GM15510 (cell line): ENCODE results near the gene GAS1.

Experiments used
- POLR2A ChIP-seq: IDR thresholded peaks from 3 replicates; pipeline ENCODE4 v1.6.1; 2011; ENCODE audit warnings: borderline replicate concordance; ENCODE audit not compliant: insufficient read length; ENCODE audit errors: extremely low read depth

GAS1 gene

DNA sequence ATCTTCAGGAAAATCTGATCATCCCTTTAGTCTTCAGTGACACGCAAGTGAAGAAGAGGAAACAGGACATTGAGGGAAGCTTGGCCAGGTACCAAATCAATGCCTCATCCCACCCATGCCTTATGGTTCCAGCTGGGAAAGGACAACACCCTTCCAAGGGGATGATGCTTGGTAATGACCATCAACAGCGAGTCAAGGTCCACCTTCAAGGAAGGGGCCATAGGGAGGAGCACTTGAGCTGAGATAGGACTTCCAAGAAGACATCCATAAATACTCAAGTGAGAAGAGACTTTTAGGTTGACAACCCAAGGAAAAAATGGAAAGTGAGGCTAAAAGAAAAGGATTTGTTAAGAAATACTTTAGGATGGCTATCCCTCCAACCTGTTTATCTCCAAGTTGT lies 27.1 kb upstream of the GAS1 start:
- TF ChIP-seq POLR2A, result no peak

DNA sequence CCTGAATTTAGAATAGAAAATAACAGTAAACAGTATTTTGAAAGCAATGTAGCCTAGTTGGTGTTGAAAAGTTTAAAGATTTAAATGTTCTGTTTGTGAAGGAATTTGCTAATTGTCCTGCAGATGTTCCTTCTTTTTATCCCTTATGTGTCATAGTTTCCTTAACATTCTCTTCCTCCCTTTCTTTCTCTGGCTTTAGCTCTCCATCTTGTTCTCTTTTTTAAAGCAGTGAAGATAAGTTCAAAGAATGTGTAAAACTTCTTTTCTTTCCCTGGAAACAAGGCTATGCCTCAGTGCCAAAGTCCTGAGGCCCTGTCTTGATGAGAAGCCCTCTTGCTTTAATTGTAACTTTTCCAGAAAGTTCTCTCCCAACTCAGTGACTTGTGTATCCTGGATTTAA lies 24.4 kb upstream of the GAS1 start:
- TF ChIP-seq POLR2A, result no peak

DNA sequence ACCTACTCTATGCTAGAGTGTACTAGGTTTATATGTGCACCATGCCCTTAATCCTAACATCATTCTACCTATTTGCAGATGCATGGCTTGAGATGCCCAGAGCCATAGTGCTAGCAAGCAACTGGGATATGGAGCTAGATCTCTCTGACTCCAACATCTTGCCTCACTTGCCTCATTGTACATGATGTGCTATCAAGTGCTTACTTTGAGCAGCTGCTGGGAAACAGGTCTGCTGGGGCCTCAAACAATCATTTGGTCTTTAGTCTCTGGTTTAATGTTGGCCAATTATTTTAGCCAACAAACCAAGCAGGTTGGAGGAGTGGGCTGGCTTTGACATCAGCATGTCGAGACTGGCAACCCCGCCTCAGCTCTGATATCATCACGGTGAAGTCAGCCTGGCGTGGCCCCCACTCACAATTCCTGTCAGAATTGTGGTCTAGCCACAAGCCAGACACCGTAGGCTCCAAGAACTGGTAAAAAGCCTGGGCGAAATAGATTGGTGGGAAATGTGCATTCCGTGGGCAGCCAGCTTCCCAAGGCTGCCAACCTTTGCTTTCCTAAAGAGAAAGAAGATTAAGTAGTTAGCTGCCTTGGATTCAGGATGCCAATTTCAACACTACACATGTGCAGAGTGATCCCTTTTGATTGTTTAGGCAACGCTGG lies 21.1 kb upstream of the GAS1 start:
- no peak for TF ChIP-seq POLR2A

DNA sequence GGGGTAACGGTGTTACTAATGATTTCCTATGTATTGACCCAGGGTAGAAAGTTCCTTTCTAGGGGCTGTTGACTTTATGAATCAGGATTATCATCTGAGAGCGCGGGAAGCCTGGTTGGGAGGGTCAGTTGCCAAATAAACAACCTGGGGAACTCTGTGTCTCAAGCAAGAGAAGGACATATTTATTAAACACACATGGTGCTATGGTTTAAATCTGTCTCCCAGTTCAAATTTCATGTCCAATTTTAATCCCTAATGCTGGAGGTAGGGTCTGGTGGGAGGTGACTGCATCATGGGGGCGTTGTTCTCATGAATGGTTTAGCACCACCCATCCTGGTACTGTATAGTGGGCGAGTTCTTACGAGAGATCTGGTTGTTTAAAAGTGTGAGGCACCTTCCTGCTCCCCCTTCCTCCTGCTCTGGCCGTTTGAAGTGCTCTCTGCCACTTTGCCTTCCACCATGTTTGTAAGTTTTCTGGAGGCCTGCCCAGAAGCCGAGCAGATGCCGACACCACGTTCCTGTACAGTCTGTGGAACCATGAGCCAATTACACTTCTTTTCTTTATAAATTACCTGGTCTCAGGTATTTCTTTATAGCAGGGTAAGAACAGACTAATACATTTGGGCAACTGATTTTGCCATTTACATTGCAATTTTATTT lies 19.7 kb upstream of the GAS1 start:
- TF ChIP-seq POLR2A, result no peak

DNA sequence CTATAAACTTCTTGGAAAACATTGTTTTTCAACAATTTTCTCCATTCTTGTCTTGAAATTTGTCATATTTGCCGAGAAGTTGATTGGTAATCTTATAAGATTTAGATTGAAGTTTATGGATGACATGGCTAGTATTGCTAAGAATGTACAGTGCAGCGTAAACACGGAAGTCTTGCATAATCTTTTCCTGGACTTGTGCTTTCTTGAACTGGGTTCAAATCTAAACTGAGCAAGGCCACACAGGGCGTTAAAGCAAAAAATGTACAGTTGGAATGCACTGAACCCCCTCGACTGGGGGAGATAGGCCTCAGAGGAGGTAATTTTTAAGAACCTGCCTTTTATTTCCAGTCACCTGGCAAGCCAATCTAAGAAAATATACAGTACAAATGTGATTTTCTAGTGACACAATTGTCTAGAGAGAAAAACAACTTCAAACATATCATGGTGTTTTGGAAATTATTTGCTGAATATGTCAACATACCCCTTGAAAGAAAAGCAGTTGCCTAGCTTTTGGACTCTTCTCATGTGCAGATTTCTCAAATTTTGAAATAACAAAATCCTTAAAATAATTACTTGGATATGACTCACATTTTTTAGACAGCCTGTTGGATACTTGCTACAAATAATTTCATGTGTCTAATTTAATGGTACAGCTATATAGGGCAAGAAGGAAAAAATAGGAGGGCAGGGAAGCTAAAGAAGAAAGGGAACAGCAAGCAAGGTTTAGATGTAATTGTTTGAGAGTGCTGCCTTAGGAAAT lies 18.5 kb upstream of the GAS1 start:
- TF ChIP-seq POLR2A, result no peak

DNA sequence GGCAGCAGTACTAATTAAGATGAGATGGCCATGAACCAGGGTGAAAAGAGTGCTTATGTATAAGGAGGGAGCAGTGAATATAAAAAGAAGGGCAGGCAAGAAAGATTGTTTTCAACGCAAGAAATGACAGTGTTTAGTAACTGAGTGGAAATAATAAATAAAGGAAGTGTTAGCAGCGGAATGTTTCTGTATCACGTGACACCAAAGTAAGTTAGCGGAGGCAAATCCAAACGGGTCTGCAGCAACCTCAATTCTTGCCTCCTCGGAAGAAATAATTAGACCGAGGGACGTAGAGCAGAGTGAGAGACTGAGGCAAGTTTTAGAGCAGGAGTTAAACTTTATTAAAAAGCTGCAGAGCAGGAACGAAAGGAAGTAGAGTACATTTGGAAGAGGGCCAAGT lies 15.4 kb upstream of the GAS1 start:
- no peak for TF ChIP-seq POLR2A

DNA sequence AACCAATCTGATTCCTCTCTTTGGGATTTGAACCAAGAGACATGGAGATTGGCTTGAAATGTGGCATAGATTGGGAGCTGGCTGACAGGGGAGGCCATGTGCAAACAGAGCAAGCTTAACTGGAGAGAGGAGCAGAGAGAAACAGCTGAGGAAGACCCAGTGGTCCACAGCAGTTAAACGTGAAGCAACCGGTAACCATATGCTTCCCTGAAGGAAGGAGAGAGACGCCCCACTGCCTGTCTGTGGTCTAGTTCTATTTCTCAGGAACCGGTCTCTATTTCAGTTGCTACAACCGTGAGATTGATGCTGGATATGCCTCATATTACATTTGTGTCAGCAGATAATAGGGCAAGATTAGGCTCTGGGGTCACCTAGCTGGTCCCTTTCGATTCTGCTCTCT lies 13.6 kb upstream of the GAS1 start:
- no peak for TF ChIP-seq POLR2A

DNA sequence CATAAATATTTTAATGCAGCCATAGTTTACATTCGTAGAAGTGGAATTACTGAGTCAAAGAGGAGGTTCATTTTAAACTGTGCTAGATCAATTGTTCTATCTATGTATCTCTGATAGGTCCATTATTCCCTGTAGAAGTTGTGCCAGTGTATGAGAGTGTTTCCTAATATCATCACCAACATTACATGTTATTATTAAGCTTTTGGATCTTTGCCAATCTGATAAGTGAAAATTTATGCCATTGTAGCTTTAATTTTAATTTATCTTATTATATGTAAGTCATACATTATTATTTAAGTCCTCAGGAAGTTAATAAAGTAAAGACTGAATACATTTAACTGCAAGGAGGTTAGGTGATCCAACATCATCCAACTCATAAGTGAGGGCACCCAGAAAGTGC lies 10.9 kb upstream of the GAS1 start:
- no peak for TF ChIP-seq POLR2A

DNA sequence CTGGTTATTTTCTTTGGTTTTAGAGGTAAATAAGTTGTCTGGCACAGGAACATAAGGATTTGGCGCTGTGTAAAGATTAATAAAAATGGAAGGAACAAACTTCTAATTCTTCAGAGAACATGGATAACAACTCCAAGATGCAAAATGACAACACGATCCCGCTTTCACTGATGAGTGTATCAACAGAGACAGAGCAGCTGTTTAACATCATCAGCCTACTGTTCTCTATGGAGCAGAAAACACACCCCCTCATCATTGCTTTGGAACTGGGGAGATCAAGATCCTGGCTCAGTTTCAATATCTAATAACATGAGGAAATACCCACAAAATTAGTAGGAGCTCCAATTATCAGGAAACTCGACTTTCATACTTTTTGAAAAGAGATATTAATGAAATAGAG lies 8.3 kb upstream of the GAS1 start:
- TF ChIP-seq POLR2A, result no peak

DNA sequence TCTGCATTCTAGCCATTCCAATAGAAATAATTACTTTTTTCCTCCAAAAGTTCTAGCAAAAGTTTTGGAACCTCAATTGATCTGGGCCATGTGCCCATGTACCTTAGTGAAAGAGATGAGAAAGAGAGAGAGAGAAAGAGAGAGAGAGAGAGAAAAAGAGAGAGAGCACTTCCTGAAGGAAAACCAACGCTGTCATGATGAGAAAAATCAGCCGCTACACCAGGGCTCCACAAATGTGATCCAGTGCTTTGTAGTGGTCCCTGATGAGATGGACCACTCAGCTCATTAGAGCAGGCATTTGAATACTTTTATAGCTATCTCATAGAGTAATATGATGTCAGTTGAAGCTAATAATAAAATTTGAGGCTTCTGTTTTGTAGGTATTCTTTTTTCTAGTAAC lies 7.7 kb upstream of the GAS1 start:
- no peak for TF ChIP-seq POLR2A

DNA sequence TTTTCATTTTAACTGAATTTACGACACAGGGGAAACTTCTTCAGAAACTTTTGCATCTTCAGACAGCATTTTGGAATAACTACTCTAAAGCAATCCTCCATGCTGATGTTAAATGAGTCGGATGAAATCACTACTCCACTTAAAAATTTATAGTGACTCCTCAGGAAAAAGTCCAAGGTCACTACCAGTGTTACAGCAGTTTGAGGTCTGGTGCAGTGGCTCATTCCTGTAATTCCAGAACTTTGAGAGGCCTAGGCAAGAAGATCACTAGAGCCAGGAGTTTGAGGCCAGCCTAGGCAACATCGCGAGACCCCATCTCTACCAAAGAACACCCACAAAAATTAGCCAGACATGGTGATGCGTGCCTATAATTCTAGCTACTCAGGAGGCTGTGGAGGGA lies 5.9 kb upstream of the GAS1 start:
- TF ChIP-seq POLR2A, result no peak

DNA sequence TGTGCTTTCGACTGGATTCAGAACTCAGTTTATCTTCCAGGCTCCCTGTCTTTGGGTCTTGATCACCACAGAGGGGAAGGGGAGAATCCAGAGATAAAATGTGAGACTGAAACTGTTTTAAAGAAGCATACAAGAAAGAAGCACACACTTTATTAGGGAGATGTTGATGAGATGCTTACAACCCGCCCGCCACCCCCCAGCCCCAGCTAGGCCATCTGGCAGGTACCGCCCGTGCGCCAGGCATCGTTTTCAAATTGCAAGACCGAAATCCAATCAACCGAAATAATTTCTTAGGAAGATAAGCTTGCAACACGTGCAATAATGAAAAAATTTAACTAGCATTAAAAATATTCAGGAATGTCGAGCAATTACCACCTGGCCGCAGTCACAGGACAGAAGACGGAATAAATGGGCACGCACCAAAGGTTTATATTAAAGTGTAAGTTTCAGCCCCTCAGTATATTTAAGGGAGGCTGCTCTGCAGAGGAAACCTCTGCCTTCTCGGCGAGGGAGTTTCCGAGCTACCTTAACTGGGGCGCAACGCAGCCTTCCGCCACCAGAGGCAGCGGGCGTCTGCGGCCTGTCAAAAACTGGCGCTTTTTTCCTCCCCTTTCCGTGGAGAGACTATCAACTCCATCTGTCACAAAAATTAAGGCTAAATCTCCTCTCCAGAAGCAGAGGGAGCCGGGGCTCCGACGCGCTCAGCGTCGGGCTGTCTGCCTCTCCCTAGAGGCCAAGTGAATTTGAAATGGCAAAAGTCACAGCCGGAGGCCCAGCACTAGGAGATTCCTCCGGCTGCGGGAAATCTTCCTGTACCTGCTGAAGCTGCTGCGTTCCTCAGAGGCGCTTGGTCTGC lies 996 bp upstream of the GAS1 start:
- TF ChIP-seq POLR2A, result no peak

DNA sequence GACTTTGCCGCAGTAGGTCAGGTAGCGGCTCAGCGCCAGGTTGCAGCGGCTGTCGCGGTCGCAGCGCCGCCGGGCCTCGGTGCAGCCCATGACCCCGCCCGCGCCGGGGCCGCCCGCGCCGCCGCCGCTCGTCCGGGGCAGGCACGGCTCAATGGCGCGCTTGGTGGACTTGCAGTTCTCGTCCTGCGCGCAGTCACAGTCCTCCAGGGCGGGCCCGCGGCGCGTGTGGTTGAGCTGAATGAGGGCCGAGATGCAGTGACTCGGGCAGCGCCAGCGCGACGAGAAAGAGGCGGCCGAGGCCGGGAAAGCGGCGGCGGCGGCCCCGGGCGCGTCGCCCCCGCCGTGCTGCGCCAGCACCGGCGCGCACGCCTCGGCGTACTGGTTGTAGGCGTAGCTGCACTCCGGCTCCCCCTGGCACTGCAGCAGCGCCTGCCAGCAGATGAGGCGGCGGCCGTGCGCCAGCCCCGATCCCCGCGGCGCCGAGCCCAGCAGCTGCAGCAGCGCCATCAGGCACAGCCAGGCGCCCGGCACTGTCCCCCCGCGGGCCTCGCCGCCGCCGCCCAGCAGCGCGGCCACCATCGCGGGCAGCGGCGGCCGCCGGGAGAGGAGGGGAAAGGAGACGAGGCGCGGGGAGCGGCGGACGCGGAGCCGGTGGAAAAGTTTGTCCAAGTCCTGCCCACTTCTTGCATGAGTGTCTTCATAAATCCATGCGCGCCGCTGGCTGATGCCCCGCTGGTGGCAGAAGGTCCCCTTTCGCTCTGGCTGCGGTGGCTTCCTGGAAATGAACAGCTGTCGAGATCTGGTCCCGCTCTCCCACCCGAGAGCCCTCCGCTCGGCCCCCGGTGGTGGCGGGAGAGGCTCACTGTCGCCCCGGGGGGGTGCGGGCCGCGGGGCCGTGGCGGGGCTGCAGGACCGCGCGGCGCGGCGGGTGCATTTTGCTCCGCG lies 833 bp downstream of the GAS1 start:
- TF ChIP-seq POLR2A, result no peak

DNA sequence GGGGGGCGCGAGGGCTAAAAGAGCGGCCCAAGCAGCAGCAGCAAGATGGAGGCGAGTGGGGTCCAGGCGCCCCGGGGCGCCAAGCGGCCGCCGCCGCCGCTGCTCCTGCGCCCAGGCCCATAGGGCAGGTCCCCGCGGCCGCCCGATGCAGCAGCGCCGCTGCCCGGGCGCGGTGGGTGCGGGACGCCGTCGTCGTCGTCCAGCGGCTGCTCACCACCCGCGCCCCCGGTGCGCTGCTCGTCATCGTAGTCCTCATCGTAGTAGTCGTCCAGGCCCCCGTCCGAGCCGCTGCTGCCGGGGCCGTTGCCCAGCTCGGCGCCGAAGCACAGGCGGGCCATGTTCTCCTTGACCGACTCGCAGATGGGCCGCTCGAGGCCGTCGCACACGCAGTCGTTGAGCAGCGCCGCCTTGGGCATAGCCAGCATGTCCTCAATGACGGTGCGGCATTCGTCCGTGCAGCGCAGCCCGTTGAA lies 1.5 kb downstream of the GAS1 start:
- no peak for TF ChIP-seq POLR2A
